Glomerular visceral epithelial cell (primary cell): ENCODE data around the gene TEX13A.

Experiments
- DNase-seq: peaks from one replicate; pipeline ENCODE4 v3.0.0-alpha.2; 2016; ENCODE audit errors: extremely low spot score

The TEX13A gene

GRCh38 chrX:105173071-105173470 is 47.4 kb downstream of the TEX13A start:
- DNase-seq, result no peak
